HG03139 (cell line): ENCODE data around the gene CBLB.

Source experiments
- ATAC-seq: cut with Tn5 transposase; IDR thresholded peaks from one replicate; pipeline ENCODE4 v1.9.1; 2021; ENCODE audit not compliant: unreplicated experiment

CBLB gene

DNA sequence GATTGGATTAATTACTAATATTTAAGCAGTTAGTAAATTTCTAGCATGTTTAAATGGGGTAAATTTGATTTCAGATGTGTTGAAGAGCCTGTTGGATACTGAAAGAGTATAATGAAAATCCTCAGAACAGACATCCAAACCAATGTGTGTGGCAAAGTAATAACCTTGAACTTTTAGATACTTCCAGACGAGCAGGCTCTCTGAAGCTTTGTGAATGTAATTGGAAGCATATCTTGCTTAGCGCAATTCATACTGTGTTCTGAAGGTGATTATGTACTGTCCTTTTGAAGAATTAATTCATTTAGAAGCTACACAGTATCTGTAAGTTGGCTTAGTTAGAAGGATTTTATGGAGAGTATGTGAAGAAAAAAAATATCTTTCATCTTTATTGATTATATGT, 161.8 kb downstream of the CBLB start:
- ATAC-seq, result no peak

DNA sequence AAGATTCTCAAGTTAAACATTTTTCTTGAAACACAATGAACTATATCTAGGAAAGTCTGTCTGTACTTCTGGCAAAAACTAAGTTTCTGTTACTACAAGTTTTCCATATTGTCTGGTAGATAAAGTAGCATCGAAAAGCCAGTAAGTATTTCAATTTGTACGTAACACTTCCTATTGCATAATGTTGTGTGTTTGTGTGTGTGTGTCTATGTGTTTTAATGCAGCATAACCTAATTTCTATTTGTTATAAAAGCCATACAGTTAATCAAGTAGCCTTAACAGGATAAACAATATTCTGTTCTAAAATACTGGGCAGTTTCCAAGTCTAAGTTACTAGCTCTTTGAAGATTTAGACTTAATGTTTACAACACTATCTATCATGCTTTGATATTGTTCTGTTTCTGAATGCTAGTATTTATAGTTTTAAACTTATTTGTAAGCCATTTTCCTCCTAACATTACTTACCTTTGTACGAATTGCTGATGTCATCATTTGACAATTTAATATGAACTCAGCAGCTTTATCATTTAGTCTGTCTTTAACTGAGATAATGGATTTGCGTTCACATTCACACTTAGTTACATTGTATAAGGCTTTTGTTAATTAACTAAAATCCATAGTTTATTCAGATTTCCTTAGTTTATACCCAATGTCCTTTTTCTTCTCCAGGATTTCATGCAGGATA, 163.9 kb downstream of the CBLB start:
- ATAC-seq, result no peak

- no peak for ATAC-seq
These were observed 168.2 kb downstream of the CBLB start for GRCh38 chr3:105700575-105700974.

DNA sequence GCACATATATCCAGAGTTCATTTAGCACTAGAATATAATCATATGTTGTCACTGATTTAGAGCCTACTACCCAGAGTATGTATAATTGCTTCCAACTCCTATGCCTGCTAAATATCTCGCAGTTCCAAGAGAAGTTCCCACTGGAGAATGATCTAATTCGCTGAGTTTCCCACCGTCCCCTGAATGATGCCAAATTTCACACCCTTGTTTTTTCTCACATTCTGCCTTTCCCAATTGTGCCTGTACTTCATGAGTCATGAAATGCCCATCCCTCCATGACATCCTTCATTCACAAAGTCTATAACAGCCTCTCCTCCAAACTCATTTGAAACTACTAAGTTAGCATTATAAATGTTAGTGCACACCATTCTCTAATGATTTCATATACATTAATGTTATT, 177.2 kb downstream of the CBLB start:
- ATAC-seq, result no peak

GRCh38 chr3:105691053-105691452, 177.8 kb downstream of the CBLB start:
- no peak for ATAC-seq

GRCh38 chr3:105688821-105689220, 180.0 kb downstream of the CBLB start:
- no peak for ATAC-seq

DNA sequence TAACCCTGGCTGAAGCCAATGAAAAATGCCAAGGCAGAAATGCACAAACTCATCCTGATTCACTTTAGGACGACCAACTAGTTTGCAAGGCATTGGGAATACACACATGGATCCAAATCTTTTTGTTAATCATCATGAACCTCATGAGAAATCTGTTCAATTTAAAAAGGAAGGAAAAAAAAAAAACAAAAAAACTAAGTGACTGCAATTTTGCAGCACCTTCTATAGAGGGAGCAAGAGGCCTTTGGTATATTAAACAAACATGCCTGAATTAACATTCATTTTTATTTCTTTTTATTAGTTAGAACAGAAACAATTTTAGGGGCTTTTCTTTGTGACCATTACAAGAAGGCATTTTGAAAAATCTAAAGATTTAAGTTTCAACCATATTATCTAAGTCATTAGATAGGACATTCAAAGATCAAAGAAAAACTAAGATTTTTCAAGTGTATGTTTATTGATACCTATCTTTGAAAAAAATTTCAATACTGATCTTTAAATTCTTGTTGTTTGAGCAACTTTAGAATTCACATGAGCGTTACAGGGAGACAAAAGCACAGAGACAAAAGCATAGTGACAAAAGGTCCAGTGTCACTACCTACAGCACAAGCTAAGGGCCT, 182.4 kb downstream of the CBLB start:
- no peak for ATAC-seq

- no peak for ATAC-seq
These were observed 188.9 kb downstream of the CBLB start for GRCh38 chr3:105679951-105680350.

DNA sequence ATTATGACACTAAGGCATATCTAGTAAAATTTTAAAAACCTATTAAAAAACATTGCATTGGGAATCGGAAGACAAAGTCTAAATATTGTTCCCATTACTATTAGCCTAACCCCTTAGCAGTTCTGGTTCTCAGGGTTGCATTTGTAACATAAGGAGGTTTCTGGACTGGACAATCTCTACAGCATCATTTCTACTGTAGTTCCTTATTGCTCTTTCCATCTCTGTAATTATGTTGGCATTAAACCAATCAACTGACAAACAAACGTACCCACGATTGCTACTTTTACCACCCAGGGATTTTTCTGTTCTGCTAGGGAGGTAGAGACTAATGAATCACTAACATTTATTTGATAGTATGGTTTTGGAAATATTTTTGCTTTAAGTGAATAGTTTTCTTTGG, 190.8 kb downstream of the CBLB start:
- no peak for ATAC-seq

GRCh38 chr3:105676621-105677300, 192.1 kb downstream of the CBLB start:
- no peak for ATAC-seq

- ATAC-seq, result no peak
These were observed 194.3 kb downstream of the CBLB start for GRCh38 chr3:105674437-105675065.

DNA sequence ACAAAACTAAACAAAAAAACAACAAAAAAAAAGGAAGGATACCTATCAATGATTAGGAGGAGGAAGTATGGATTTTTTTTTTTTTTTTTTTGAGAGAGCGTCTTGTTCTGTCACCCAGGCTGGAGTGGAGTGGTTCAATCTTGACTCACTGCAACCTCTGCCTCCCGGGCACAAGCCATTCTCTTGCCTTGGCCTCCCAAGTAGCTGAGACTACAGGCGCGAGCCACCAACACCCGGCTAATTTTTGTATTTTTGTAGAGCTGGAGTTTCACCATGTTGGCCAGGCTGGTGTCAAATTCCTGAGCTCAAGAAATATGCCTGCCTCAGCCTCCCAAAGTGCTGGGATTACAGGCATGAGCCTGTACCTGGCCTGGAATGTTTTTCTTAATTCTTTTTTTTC, 195.8 kb downstream of the CBLB start:
- no peak for ATAC-seq

GRCh38 chr3:105662306-105662705, 206.5 kb downstream of the CBLB start:
- no peak for ATAC-seq

DNA sequence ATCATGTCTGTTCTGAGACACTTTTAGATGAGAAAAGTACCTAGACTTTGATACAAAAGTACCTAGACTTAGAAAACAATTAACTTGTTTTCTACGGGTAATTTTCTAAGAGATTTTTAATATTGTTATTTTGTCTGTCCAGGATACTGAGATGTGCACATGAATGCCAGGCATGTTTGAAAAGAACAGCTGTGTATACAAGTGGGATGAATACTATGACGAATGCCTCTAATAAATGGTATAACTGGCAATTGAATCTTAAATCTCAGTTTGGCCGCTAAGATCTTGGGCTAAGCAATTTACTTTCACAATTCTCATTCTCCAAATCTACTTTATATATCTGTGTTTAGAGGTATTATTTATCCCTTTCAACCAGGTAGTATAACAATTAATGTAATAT, 207.4 kb downstream of the CBLB start:
- no peak for ATAC-seq

- no peak for ATAC-seq
These were observed 211.9 kb downstream of the CBLB start for GRCh38 chr3:105656651-105657504.

DNA sequence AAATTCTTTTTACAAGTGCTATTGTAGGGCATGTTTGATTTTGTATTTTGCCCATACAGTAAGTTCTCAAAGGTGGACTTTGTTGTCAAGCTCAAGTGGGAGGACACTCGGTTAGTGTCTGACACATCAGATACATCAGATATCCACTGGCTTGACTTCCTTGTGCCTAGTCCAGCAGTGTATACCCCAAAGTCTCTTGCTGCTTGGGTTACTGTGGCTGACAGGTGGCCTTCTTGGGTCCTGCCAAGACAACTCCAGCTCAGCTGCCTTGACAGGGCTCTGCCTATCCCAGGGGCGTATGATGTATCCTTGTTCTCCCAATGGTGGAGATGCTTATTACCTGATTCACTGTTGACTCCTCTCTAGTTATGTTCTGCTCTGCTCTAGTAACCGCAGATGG, 214.9 kb downstream of the CBLB start:
- no peak for ATAC-seq

DNA sequence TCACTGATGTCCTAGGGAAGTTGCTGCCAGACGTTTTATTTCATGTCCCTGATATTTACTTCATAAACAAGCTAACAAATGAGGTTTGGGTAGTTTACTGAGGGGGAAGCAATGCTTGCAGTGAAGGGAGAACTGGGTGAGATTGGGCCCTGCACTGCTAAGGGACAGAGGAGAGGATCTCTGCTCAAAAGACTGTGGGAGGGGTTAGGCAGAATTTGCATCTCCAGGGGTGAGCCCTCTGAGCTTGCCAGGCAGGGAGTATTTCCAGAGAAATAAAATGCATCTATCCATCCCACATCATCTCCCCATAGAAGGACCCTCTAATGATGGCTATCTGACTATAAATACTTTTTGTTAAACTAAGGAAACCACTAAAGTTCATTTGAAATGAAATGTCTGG, 215.6 kb downstream of the CBLB start:
- ATAC-seq, result no peak

GRCh38 chr3:105649480-105649879, 219.3 kb downstream of the CBLB start:
- no peak for ATAC-seq

- no peak for ATAC-seq
These were observed 221.8 kb downstream of the CBLB start for GRCh38 chr3:105647047-105647446.

- no peak for ATAC-seq
These were observed 229.7 kb downstream of the CBLB start for GRCh38 chr3:105639131-105639530.

DNA sequence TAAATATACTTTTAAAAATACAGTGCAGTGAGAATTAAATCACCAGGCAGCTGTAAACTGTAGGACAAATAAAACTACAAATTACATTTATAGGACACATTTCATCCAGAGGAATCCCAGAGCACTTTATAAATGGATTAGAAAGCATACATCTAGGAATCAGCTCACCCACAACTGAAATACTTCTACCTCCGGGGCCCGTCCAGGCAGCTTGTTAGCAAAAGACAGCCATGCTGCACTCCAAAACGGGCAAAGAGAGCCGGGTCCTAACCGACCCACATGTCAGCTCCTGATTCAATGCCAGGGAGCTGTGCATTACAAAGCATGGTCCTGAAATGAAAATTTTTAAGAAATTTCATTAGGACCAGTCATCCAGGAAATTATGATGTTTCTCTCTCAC, 234.1 kb downstream of the CBLB start:
- no peak for ATAC-seq
